HepG2 (cell line): ENCODE measurements around the gene LMNA. TPM values are rescaled to one million over a fixed set of nuclear protein-coding genes. Genes with fewer than 3 reads are reported as not detected.
A peak's percentile ranks its signal among the peaks of the same experiment; 100 is the strongest.

Experiments
- CC2D1A ChIP-seq: sonication (generic); formaldehyde crosslinking; IDR thresholded peaks from 2 replicates; pipeline ENCODE4 v1.8.1; 2023; ENCODE audit warnings: mild to moderate bottlenecking, missing genetic modification reagents
- CCDC6 ChIP-seq: sonication (generic); formaldehyde crosslinking; IDR thresholded peaks from 2 replicates; pipeline ENCODE4 v1.8.1; 2022; ENCODE audit warnings: mild to moderate bottlenecking, missing genetic modification reagents, moderate library complexity
- CREM ChIP-seq, 2 experiments: sonication (generic) in 1 of 2; formaldehyde crosslinking in 1 of 2; IDR thresholded peaks; 2 replicates each; pipeline versions ENCODE4 v1.4.0 to v1.6.1; 2016 to 2020; ENCODE audit warnings: antibody characterized with exemption in 1 of 2, mild to moderate bottlenecking in 1 of 2, missing genetic modification reagents in 1 of 2
- ELF4 ChIP-seq: sonication (generic); formaldehyde crosslinking; IDR thresholded peaks from 2 replicates; pipeline ENCODE4 v1.5.0; 2020; ENCODE audit warnings: missing genetic modification reagents, mild to moderate bottlenecking, moderate library complexity, borderline replicate concordance
- ESRRA ChIP-seq: sonication (generic); formaldehyde crosslinking; IDR thresholded peaks from 2 replicates; pipeline ENCODE4 v1.5.1; 2020; ENCODE audit warnings: mild to moderate bottlenecking, low read depth, missing genetic modification reagents
- IRF9 ChIP-seq: sonication (generic); formaldehyde crosslinking; IDR thresholded peaks from 2 replicates; pipeline ENCODE4 v1.8.0; 2022; ENCODE audit warnings: missing genetic modification reagents, mild to moderate bottlenecking, borderline replicate concordance
- JARID2 ChIP-seq: sonication (generic); formaldehyde crosslinking; IDR thresholded peaks from 2 replicates; pipeline ENCODE4 v1.8.1; 2023; ENCODE audit warnings: missing genetic modification reagents, inconsistent platforms; ENCODE audit not compliant: insufficient replicate concordance
- KDM5A ChIP-seq: fragments of 200-600 bp; sonication (generic); IDR thresholded peaks from 2 replicates; pipeline ENCODE4 v1.7.0; 2018; ENCODE audit warnings: antibody characterized with exemption, mild to moderate bottlenecking, low read length, borderline replicate concordance
- MXD4 ChIP-seq: IDR thresholded peaks from 2 replicates; pipeline ENCODE4 v1.6.1; 2016; ENCODE audit warnings: mild to moderate bottlenecking, missing biosample characterization, missing genetic modification reagents
- REPIN1 ChIP-seq: sonication (generic); formaldehyde crosslinking; IDR thresholded peaks from 2 replicates; pipeline ENCODE4 v1.8.0; 2022; ENCODE audit warnings: missing genetic modification reagents, low read depth, mild to moderate bottlenecking, borderline replicate concordance
- RFX1 ChIP-seq: fragments of 450-650 bp; IDR thresholded peaks from 2 replicates; pipeline ENCODE4 v1.6.1; 2017
- RXRA ChIP-seq: sonication (generic); formaldehyde crosslinking; IDR thresholded peaks from 2 replicates; pipeline ENCODE4 v1.5.1; 2020; ENCODE audit warnings: missing genetic modification reagents
- SMC3 ChIP-seq: IDR thresholded peaks from 2 replicates; pipeline ENCODE4 v1.6.1; 2011; ENCODE audit warnings: low read length, improper control_type of control experiment
- TCF12 ChIP-seq, 2 experiments: fragments of 450-650 bp in 1 of 2; sonication (generic) in 1 of 2; formaldehyde crosslinking in 1 of 2; IDR thresholded peaks; 2 replicates each; pipeline versions ENCODE4 v1.6.1 to v1.8.0; 2017 to 2022; ENCODE audit warnings: antibody characterized with exemption in 1 of 2, mild to moderate bottlenecking in 1 of 2, missing genetic modification reagents in 1 of 2, moderate library complexity in 1 of 2
- TEF ChIP-seq: sonication (generic); formaldehyde crosslinking; IDR thresholded peaks from 2 replicates; pipeline ENCODE4 v1.5.0; 2020; ENCODE audit warnings: missing genetic modification reagents
- THAP8 ChIP-seq: sonication (generic); formaldehyde crosslinking; IDR thresholded peaks from 2 replicates; pipeline ENCODE4 v1.5.1; 2020; ENCODE audit warnings: missing genetic modification reagents, mild to moderate bottlenecking, borderline replicate concordance
- ZBTB37 ChIP-seq: sonication (generic); formaldehyde crosslinking; IDR thresholded peaks from 2 replicates; pipeline ENCODE4 v1.4.0; 2020; ENCODE audit warnings: mild to moderate bottlenecking, missing genetic modification reagents
- ZNF143 ChIP-seq: sonication (generic); formaldehyde crosslinking; IDR thresholded peaks from 2 replicates; pipeline ENCODE4 v1.4.0; 2020; ENCODE audit warnings: missing genetic modification reagents
- ZNF274 ChIP-seq: sonication (generic); formaldehyde crosslinking; IDR thresholded peaks from 2 replicates; pipeline ENCODE4 v1.5.1; 2020; ENCODE audit warnings: mild to moderate bottlenecking, missing genetic modification reagents
- ZNF331 ChIP-seq: sonication (generic); formaldehyde crosslinking; IDR thresholded peaks from 2 replicates; pipeline ENCODE4 v1.4.0; 2020; ENCODE audit warnings: missing genetic modification reagents
- ZNF552 ChIP-seq: sonication (generic); formaldehyde crosslinking; IDR thresholded peaks from 2 replicates; pipeline ENCODE4 v1.9.0; 2022; ENCODE audit warnings: missing genetic modification reagents, mild to moderate bottlenecking, borderline replicate concordance
- ZNF564 ChIP-seq: sonication (generic); formaldehyde crosslinking; IDR thresholded peaks from 2 replicates; pipeline ENCODE4 v1.8.1; 2023; ENCODE audit warnings: mild to moderate bottlenecking, missing genetic modification reagents
- ZNF580 ChIP-seq: IDR thresholded peaks from 2 replicates; pipeline ENCODE4 v1.6.1; 2016; ENCODE audit warnings: low read depth, borderline replicate concordance
- ZNF749 ChIP-seq: sonication (generic); formaldehyde crosslinking; IDR thresholded peaks from 2 replicates; pipeline ENCODE4 v1.8.0; 2022; ENCODE audit warnings: mild to moderate bottlenecking, missing genetic modification reagents, moderate library complexity, borderline replicate concordance
- ZSCAN31 ChIP-seq: sonication (generic); formaldehyde crosslinking; IDR thresholded peaks from 2 replicates; pipeline ENCODE4 v1.5.0; 2020; ENCODE audit warnings: low read depth, mild to moderate bottlenecking, missing genetic modification reagents
- polyA plus RNA-seq, 8 experiments: library from polyadenylated mRNA; depleted of rRNA in 3 of 8; stranded (reverse) in 7 of 8; unstranded in 1 of 8; fragments of >200 nt; fragmentation: Illumina TruSeq in 4 of 8; extraction: Trizol in 4 of 8; gene quantifications; 2 replicates each; pipeline versions ENCODE4 v1.2.1 to v1.2.3, GENCODE V29; 2011 to 2016; ENCODE audit warnings: low read depth in 4 of 8, missing spikeins in 1 of 8, mixed read lengths in 1 of 8; ENCODE audit not compliant: insufficient read depth in 1 of 8
- total RNA-seq, 5 experiments: library from RNA; depleted of rRNA; stranded (reverse); fragments of >200 nt; fragmentation: Illumina TruSeq; extraction: Trizol; gene quantifications; 2 replicates each; pipeline ENCODE4 v1.2.3, GENCODE V29; 2016; ENCODE audit warnings: low read depth in 1 of 5

The LMNA gene
- total and polyA plus RNA-seq, 2 of the 13 experiments (the other 11 are each of a cell fraction or from before 2014, with no cell fraction given), result 107 to 225 TPM

DNA sequence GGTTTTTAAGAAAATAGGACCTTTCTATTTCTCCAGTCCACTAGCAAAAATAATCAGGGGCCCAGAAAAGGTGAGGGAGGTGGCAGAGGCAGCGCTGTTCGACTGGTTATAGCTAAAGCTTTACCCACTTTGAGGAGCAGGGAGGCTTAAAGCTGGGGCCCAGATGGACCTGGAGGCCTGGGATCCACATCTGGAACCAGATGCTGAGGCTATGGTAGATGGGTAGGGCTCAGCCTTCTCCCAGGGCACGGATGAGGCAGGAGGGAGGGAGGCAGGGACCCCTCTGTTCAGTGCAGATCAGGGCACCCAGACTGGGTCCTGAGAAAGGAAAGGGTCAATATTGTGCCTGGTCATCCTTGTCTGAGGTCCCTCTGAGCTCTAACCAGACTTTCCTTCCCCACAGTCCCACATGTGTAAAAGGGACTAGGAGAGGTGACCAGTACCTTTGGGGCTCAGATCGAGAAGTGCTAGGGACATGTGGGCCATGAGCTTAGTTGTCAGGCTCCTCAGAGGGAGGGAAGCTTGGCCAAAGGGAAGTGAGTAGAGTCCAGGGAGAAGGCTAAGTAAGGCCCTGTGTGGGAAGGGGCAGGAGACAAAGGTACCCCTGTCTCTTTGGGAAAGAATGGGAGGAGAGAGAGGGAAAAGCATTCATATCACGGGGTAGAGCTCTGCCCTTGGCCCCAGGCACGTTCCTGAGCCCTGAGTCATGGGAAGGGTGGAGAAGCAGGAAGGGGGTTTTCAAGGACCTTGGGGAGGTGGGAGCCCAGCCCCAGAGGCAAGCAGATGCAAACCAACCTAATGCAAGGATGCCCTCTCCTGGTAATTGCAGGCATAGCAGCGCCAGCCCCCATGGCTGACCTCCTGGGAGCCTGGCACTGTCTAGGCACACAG is 15.4 kb downstream of the LMNA start (continued):
- 0 out of 2 replicates have a peak, but pooled peaks have one; percentile 33 for TF ChIP-seq ZNF749
- no peak for TF ChIP-seq TEF (CRISPR knock-in tag)
- TF ChIP-seq ESRRA (CRISPR knock-in tag), result peak; percentile 82; the same call in 1 of the 2 replicates
- no peak for TF ChIP-seq TCF12 (IDR thresholded peaks at IDR 0.05)
- 0 out of 2 replicates have a peak, but pooled peaks have one; percentile 36 for TF ChIP-seq TCF12 (CRISPR knock-in tag; IDR thresholded peaks at IDR 0.05)
- no peak for TF ChIP-seq KDM5A
- TF ChIP-seq THAP8 (CRISPR knock-in tag), result no peak
- no peak for TF ChIP-seq ZNF552 (CRISPR knock-in tag)
- TF ChIP-seq ZBTB37, result 0 out of 2 replicates have a peak, but pooled peaks have one; percentile 32
- no peak for TF ChIP-seq RFX1
- peak; percentile 34; the same call in 1 of the 2 replicates for TF ChIP-seq CREM (IDR thresholded peaks at IDR 0.05)
- TF ChIP-seq CREM (CRISPR knock-in tag; IDR thresholded peaks at IDR 0.05), result no peak
- peak; percentile 97 for TF ChIP-seq SMC3
- peak; percentile 81; the same call in 1 of the 2 replicates for TF ChIP-seq ELF4 (CRISPR knock-in tag)
- TF ChIP-seq REPIN1 (CRISPR knock-in tag), result peak; percentile 55; the same call in 1 of the 2 replicates
- TF ChIP-seq CC2D1A (CRISPR knock-in tag), result no peak
- peak; percentile 75; the same call in 1 of the 2 replicates for TF ChIP-seq ZNF580 (CRISPR knock-in tag)
- TF ChIP-seq RXRA (CRISPR knock-in tag), result peak; percentile 94
- TF ChIP-seq ZSCAN31 (CRISPR knock-in tag), result peak; percentile 81
- TF ChIP-seq MXD4 (CRISPR knock-in tag), result peak; percentile 79; the same call in 1 of the 2 replicates
- peak; percentile 83 for TF ChIP-seq ZNF331 (CRISPR knock-in tag)
- TF ChIP-seq ZNF143 (CRISPR knock-in tag), result no peak; the same call in 1 of the 2 replicates
- no peak for TF ChIP-seq ZNF274 (CRISPR knock-in tag)
- no peak for TF ChIP-seq JARID2 (CRISPR knock-in tag)
- TF ChIP-seq IRF9 (CRISPR knock-in tag), result peak; percentile 22; the same call in 1 of the 2 replicates
- TF ChIP-seq CCDC6 (CRISPR knock-in tag), result no peak; the same call in 1 of the 2 replicates
- no peak for TF ChIP-seq ZNF564 (CRISPR knock-in tag)
